ENCODE results near the gene ADAM19. TPM values are rescaled to one million over a fixed set of nuclear protein-coding genes. Genes with fewer than 3 reads are reported as not detected.

The ADAM19 gene
- total RNA-seq, 1 experiment from 2014 or later: 62.9 TPM

DNA sequence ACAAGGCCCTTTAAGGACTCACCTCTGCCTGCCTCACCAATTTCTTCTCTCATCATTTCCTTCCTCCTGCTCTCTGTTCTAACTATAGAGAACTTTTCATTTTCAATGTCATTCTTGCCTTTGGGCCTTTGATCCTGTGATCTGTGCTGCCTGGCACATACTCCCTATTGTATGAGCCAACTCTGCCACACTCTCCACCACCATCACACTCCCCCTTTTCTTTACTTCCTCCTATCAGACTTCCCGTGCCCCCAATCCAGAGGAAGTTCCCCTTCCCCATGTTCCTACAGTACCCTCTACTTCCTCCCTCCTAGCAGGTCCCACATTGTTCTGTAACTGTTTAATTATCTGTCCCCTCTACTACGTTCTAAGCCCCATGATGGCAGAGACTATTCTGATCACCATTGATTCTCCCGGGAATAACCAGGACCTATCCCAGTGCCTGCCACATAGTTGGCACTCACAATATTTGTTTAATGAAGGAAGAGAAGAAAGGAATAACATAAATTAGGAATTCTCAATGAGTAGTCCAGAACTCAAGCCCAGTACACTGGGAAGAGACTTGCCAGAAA, 27.5 kb downstream of the ADAM19 start:
- no peaks in the 10 kb centered on the region for H3K36me3 ChIP-seq (ENCODE audit: control insufficient read depth, insufficient read depth, low read length)
- peak overlapping the region; percentile 83 for H3K27ac Mint-ChIP-seq (ENCODE audit: unreplicated experiment)

DNA sequence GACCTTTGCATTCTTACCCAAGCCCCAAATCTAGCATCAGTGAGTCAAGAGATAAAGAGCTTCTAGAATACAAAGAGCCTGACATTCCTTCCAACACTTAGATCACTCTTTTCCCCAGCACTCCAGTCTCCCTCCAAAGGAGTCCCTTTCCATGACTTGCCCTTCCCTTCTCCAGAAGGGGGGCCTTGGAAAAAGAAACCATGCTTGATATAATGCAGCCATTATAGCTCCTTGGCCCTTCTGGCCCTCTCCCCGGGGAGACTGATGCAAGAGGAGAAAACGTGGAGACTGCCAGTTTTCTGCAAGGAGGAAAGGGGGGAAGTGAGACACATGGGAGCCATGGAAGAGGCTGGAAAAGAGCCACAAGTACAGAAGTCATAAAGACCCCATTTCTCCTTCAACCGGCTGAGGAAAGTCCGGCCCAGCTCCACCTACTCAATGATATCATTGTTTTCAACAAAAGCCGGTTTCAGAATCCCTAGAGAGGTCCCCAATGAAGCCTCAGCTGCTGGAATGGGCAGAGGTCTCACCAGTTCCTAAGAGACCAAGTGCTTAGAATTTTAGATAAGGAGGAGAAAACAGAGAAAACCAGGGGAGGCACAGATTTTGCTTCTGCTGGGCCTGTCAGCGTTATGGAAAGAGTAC, 29.0 kb downstream of the ADAM19 start:
- no peak overlapping the region for H3K4me3 ChIP-seq (ENCODE audit: low read depth, low read length)
- TF ChIP-seq, protein P1, sequence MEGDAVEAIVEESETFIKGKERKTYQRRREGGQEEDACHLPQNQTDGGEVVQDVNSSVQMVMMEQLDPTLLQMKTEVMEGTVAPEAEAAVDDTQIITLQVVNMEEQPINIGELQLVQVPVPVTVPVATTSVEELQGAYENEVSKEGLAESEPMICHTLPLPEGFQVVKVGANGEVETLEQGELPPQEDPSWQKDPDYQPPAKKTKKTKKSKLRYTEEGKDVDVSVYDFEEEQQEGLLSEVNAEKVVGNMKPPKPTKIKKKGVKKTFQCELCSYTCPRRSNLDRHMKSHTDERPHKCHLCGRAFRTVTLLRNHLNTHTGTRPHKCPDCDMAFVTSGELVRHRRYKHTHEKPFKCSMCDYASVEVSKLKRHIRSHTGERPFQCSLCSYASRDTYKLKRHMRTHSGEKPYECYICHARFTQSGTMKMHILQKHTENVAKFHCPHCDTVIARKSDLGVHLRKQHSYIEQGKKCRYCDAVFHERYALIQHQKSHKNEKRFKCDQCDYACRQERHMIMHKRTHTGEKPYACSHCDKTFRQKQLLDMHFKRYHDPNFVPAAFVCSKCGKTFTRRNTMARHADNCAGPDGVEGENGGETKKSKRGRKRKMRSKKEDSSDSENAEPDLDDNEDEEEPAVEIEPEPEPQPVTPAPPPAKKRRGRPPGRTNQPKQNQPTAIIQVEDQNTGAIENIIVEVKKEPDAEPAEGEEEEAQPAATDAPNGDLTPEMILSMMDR (IDR thresholded peaks at IDR 0.05; ENCODE audit: insufficient read depth in 1 of 2, low read depth in 1 of 2, low read length in 1 of 2, severe bottlenecking in 1 of 2, unreplicated experiment in 1 of 2): no peak
- intact Hi-C loops (cut with micrococcal nuclease; ENCODE audit: unreplicated experiment): loop anchor here (5.0 kb wide), 1 partner anchor 76 kb away; no protein-coding TSS in a partner anchor
- H3K4me1 Mint-ChIP-seq (ENCODE audit: low read depth, unreplicated experiment): peaks cover 72% of the 10 kb centered on the region
- ChIA-PET POLR2A (no interaction called here), CTCF (no interaction called here)
- peaks cover 69% of the 10 kb centered on the region for H3K4me1 ChIP-seq
- DNase-seq: peak; percentile 48 to 63
- H3K9me3 ChIP-seq: no peaks in the 10 kb centered on the region
- no peaks in the 10 kb centered on the region for H3K36me3 ChIP-seq (ENCODE audit: control insufficient read depth, insufficient read depth, low read length)
- peak overlapping the region; percentile 83 for H3K27ac Mint-ChIP-seq (ENCODE audit: unreplicated experiment)
- no peaks in the 10 kb centered on the region for H3K27me3 ChIP-seq (replicated peaks; ENCODE audit: control insufficient read depth, insufficient read depth, low read length)
- BruUV-seq (replicated peaks): no TSS peak
- H3K36me3 Mint-ChIP-seq (ENCODE audit: insufficient read depth, unreplicated experiment): peaks cover 37% of the 10 kb centered on the region
- peaks cover 11% of the 10 kb centered on the region for H3K9me3 Mint-ChIP-seq (ENCODE audit: unreplicated experiment)
- H3K4me3 Mint-ChIP-seq (ENCODE audit: unreplicated experiment): peak overlapping the region; percentile 50
- no peaks in the 10 kb centered on the region for H3K27me3 Mint-ChIP-seq (ENCODE audit: insufficient read depth, unreplicated experiment)

More for the DNA sequence above, 27.5 kb downstream of the ADAM19 start:
- peak overlapping the region; percentile 10 for H3K4me3 Mint-ChIP-seq (ENCODE audit: unreplicated experiment)
- POLR2A ChIA-PET: no interaction called here
- Histone ChIP-seq H3K4me1 (peaks cover 65% of the 10 kb centered on the region), H3K4me3 (ENCODE audit: low read depth, low read length) (no peak overlapping the region), H3K27me3 (replicated peaks; ENCODE audit: control insufficient read depth, insufficient read depth, low read length) (no peaks in the 10 kb centered on the region), H3K9me3 (no peaks in the 10 kb centered on the region)
- peaks cover 65% of the 10 kb centered on the region for H3K4me1 Mint-ChIP-seq (ENCODE audit: low read depth, unreplicated experiment)
- H3K36me3 Mint-ChIP-seq (ENCODE audit: insufficient read depth, unreplicated experiment): peaks cover 51% of the 10 kb centered on the region
- no peak for DNase-seq
- TF ChIP-seq, protein P1 (IDR thresholded peaks at IDR 0.05; ENCODE audit: insufficient read depth in 1 of 2, low read depth in 1 of 2, low read length in 1 of 2, severe bottlenecking in 1 of 2, unreplicated experiment in 1 of 2): no peak
- CTCF ChIA-PET: no interaction called here
- no peaks in the 10 kb centered on the region for H3K27me3 Mint-ChIP-seq (ENCODE audit: insufficient read depth, unreplicated experiment)
- no TSS peak for BruUV-seq (replicated peaks)
- peaks cover 11% of the 10 kb centered on the region for H3K9me3 Mint-ChIP-seq (ENCODE audit: unreplicated experiment)
- intact Hi-C loops (cut with micrococcal nuclease; ENCODE audit: unreplicated experiment): loop anchor here (5.0 kb wide), 1 partner anchor 74 kb away; no protein-coding TSS in a partner anchor

DNA sequence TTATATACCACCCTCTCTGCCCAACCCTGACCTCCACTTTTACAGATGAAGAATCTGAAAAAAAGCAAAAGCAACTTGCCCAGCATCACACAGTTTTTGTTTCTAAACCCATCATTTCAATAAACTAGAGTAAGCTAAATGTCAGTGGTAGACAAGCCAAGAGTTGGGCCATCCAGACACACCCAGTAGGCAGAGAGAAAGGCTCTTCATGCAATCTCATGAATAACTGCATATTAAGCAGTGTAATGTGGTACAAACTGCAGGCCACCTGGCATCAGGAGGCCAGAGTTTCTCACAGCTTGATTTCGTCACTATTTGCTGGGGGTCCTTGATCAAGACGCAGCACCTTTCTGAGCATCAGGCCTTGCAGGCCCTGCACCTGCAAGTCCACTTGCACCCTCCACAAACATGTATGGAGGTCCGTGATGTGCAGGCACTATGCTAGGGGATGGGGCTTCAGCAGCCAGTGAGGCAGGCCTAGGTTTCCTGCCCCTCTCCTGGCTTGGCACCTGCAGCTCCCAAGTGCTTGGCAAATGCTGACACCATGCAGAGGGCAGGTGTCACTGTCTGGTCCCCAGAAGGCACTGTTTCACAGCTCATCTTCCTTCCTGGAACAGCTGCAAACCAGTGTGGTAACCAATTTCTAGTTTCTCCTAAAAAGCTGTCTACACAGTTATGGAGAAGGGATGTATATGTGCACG, 29.8 kb downstream of the ADAM19 start:
- ChIA-PET POLR2A (no interaction called here), CTCF (no interaction called here)
- Histone ChIP-seq H3K9me3 (no peaks in the 10 kb centered on the region), H3K4me3 (ENCODE audit: low read depth, low read length) (no peak overlapping the region), H3K36me3 (ENCODE audit: control insufficient read depth, insufficient read depth, low read length) (no peaks in the 10 kb centered on the region), H3K4me1 (peaks cover 74% of the 10 kb centered on the region), H3K27me3 (replicated peaks; ENCODE audit: control insufficient read depth, insufficient read depth, low read length) (no peaks in the 10 kb centered on the region)
- intact Hi-C loops (cut with micrococcal nuclease; ENCODE audit: unreplicated experiment): loop anchor here (5.0 kb wide), 1 partner anchor 77 kb away; no protein-coding TSS in a partner anchor
- BruUV-seq (replicated peaks): no TSS peak
- H3K4me1 Mint-ChIP-seq (ENCODE audit: low read depth, unreplicated experiment): peaks cover 78% of the 10 kb centered on the region
- H3K36me3 Mint-ChIP-seq (ENCODE audit: insufficient read depth, unreplicated experiment): peaks cover 28% of the 10 kb centered on the region
- TF ChIP-seq, protein P1 (IDR thresholded peaks at IDR 0.05; ENCODE audit: insufficient read depth in 1 of 2, low read depth in 1 of 2, low read length in 1 of 2, severe bottlenecking in 1 of 2, unreplicated experiment in 1 of 2): no peak
- H3K27me3 Mint-ChIP-seq (ENCODE audit: insufficient read depth, unreplicated experiment): no peaks in the 10 kb centered on the region
- H3K4me3 Mint-ChIP-seq (ENCODE audit: unreplicated experiment): peak overlapping the region; percentile 50
- peaks cover 11% of the 10 kb centered on the region for H3K9me3 Mint-ChIP-seq (ENCODE audit: unreplicated experiment)
- no peak for DNase-seq
- H3K27ac Mint-ChIP-seq (ENCODE audit: unreplicated experiment): peak overlapping the region; percentile 83

All from Caco-2 (cell line).